Mononuclear cell (primary cell): ENCODE data around the gene PSMD6. TPM values are rescaled to one million over a fixed set of nuclear protein-coding genes. Genes with fewer than 3 reads are reported as not detected.

Source experiments
- H3K27me3 ChIP-seq: 2 replicates; pipeline ENCODE4 v1.6.0; 2011; ENCODE audit warnings: low read length, control low read depth; ENCODE audit not compliant: insufficient read depth
- H3K4me1 ChIP-seq: 2 replicates; pipeline ENCODE4 v1.5.1; 2011; ENCODE audit warnings: mild to moderate bottlenecking, low read length, control low read depth; ENCODE audit not compliant: insufficient read depth
- H3K4me3 ChIP-seq: 2 replicates; pipeline ENCODE4 v1.5.1; 2011; ENCODE audit warnings: mild to moderate bottlenecking, low read length, moderate library complexity
- H3K9me3 ChIP-seq: 2 replicates; pipeline ENCODE4 v1.5.1; 2011; ENCODE audit warnings: low read depth, mild to moderate bottlenecking, control low read depth, low read length
- total RNA-seq: library from RNA; depleted of rRNA; stranded (reverse); fragments of >200 nt; gene quantifications from one replicate; pipeline ENCODE4 v1.2.3, GENCODE V29; 2012

The PSMD6 gene
- 115 TPM for total RNA-seq

DNA sequence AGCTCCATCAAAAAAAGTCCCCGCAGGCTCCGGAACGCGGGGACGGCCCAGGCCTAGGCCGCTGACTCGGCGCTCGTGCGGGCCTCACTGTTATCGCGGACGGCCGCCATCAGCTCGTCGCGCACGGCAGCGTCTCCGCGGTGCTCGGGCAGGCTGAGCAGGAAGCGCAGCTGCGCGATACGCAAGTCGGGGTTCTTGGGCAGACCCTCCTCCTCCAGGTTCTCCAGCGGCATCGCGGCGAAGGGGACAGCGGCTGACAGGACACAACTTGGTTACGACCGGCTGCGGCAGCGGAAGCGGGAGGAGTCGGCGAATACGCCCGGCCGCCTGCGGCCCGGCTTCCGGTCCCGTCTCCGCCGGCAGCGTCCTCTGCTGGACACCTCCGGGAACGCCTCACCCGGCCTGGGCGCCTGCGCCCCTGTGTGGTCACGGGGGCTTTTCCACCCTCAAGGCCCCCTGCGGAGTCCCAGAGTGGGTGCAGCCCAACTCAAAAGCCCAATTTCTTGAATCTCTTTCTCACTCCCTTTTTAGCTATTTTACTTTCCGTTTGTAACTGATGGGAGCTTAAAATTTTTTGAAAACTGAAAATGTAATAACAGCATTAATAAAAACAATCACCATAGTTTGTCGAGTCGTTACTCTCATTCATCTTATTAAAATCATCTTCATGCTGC lies at the start of gene PSMD6:
TSS of gene PSMD6 (minus strand) at position 308 of the 674 bp plus-strand sequence. CDS start at position 233, 75 bp downstream.
- Histone ChIP-seq H3K4me1 (peaks cover 31% of the 10 kb centered on the region), H3K4me3 (peak within 1 kb of the TSS; percentile 93), H3K9me3 (no peaks in the 10 kb centered on the region), H3K27me3 (peaks cover 12% of the 10 kb centered on the region)

DNA sequence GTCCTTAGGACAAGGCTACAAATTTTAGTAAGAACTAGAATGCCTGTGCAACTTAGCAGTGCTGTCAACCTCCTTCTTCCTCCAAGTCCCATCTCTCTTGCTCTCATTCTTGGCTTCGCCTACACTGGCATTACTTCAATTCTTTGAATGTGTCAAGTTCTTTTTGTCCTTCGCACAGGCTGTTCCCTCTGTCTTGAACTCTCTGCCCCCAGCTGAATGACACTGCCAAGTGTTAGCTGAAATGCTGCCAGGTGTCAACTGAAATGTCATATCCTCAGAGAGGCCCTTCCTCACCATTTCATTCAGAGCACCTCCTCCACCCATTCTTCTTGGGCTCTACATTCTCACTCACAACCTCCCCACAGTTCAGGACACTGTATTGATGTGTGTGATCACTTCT lies 48.8 kb upstream of the PSMD6 start:
- Histone ChIP-seq H3K4me1 (no peaks in the 10 kb centered on the region), H3K4me3 (no peak overlapping the region), H3K9me3 (no peaks in the 10 kb centered on the region), H3K27me3 (peaks cover 14% of the 10 kb centered on the region)

DNA sequence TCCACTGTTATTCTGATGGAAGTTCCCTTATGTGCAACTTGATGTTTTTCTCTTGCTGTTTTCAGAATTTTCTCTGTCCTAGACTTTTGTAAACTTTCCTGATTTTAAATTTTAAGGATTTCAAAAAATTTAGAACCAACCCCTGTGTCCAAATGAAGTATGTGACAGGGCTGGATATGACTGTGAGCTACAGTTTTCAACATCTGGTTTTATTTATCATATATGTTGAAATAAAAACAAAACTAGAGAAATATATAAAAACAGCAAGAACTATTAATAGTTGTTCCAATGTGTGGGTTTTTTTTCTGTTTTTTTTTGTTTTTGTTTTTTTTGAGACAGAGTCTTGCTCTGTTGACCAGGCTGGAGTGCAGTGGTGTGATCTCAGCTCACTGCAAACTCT lies 47.4 kb upstream of the PSMD6 start:
- Histone ChIP-seq H3K4me3 (no peak overlapping the region), H3K4me1 (no peaks in the 10 kb centered on the region), H3K9me3 (no peaks in the 10 kb centered on the region), H3K27me3 (peaks cover 14% of the 10 kb centered on the region)

DNA sequence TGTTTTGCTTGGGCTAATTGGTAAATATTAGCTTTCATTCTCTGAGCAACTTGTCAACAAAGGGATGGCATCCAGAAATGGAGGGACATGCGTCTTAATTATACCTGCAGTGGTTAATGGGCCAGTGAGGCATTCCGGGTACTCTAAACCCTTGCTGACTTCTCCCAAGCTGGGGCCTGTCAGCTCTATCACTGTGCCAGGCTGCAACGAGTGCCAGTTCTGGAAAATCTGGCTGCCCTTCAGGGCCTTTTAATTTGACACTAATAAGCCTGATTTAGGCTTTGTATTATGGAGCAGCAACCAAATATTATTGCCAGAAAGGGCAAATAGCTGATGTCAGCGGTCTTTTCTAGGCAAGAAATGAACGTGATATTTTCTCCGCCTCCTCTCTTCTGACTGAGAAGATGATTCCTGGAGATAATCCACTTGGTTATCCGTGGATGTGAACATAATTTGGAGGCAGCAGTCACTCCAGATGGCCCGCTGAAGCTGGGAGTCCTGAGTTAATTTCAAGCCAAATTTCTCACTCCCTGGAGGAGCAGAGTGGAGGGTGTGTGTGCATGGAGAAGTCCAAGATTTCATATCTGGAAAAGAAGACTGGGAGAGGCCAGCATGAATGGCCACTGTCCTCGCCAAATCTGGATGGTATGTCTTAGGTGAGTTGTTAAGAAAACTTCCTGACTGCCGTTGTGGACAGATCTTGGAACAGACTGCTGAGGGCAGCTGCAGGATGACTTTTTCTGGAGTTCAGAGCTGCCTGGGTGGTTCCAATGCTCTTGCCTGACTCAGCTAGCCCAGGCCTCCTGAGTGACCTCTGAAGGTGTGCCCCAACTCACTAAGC lies 44.4 kb upstream of the PSMD6 start:
- no peak overlapping the region for H3K4me3 ChIP-seq
- H3K4me1 ChIP-seq: no peaks in the 10 kb centered on the region
- H3K9me3 ChIP-seq: no peaks in the 10 kb centered on the region
- peaks cover 16% of the 10 kb centered on the region for H3K27me3 ChIP-seq

DNA sequence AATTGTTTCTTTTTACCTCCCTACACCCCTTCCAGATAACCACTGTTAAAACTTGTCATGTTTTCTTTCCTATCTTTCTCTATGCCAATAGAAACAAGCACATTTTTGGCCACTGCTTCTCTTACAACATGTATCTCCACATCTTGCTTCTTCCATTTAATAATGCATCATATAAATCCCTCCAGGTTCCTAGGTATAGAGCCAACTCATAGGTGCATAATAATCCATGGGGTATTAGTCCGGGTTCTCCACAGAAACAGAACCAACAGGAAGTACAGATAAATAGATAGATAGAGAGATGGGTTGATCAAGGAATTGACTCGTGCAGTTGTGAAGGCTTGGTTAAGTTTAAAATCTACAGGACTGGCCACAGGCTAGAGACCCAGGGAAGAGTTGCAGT lies 41.5 kb upstream of the PSMD6 start:
- Histone ChIP-seq H3K4me3 (no peak overlapping the region), H3K9me3 (no peaks in the 10 kb centered on the region), H3K27me3 (peaks cover 5% of the 10 kb centered on the region), H3K4me1 (no peaks in the 10 kb centered on the region)

DNA sequence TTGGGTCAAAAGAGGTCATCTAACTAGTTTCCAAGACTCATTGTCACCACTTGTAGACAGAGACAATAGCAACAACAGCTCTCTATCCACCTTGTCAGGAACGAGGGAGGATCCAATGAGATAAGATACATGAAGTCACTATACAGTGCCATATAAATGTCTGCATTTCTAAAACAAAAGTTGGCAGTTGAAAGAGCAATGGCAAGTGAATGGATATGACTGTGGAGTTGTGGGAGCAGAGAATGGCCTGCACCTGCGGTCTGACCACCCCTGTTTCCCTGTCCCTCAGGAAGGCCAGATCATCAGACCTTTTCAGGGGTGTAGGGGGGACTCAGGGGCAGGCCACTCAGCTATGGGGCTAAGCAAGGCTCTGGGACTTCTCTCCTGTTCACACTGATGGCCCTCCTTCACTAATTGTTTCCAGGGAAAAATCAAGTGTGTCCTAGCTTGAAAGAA lies 40.7 kb upstream of the PSMD6 start:
- Histone ChIP-seq H3K27me3 (peaks cover 9% of the 10 kb centered on the region), H3K4me3 (no peak overlapping the region), H3K4me1 (no peaks in the 10 kb centered on the region), H3K9me3 (no peaks in the 10 kb centered on the region)

DNA sequence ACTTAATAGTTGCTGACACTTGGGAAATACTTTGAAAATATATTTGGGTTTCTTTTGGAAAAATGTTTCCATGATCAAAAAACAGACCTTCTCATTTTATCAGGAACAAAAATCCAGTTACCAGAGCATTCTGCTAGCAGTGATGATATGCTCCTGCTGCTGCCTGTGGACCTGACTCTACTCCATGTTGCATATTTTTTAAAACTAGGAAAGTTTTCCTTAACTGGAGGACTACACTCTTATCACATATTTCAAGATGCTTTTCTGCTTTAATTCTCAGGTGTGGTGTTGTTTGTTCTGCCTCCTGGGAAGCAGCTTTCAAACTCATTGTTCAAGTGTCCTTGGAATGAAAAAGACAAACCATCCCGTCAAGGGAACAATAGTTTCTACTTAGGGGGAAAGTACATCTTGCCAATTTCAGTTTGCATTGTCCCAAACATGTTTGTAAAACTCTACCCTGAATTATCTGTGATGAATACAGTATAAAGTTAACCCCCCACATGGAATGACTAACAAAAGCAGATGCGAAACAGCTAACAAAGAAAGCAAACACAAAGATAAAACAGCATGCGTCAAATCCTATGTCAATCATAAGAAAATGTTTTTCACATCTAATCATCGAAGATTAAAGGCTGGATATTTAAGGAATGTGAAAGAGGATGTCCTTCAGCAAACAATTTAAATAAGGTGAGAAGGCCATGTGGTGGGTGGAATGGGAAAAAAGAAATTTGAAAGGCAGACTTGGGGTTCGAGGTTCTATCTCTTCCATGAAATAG lies 40.1 kb upstream of the PSMD6 start:
- H3K27me3 ChIP-seq: peaks cover 10% of the 10 kb centered on the region
- H3K9me3 ChIP-seq: no peaks in the 10 kb centered on the region
- no peak overlapping the region for H3K4me3 ChIP-seq
- no peaks in the 10 kb centered on the region for H3K4me1 ChIP-seq

DNA sequence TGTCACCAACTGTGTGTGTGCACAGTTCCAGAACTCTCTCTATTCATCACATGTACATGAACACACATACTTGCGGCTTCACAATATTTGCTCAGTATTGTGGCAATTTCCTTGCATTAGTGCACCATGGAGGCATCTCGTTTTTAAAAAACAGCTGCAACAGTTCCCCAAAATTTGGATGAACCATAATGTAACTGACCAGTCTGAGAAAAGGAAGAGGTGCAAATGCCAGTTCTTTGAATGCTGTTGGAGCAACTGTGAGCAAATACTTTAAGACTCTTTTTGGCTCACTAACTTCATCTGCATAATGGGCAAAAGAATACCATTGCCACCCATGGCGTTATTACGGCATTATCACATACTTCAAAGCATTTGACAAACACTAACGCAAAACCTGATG lies 38.3 kb upstream of the PSMD6 start:
- Histone ChIP-seq H3K9me3 (no peaks in the 10 kb centered on the region), H3K4me1 (no peaks in the 10 kb centered on the region), H3K4me3 (no peak overlapping the region), H3K27me3 (peaks cover 10% of the 10 kb centered on the region)

DNA sequence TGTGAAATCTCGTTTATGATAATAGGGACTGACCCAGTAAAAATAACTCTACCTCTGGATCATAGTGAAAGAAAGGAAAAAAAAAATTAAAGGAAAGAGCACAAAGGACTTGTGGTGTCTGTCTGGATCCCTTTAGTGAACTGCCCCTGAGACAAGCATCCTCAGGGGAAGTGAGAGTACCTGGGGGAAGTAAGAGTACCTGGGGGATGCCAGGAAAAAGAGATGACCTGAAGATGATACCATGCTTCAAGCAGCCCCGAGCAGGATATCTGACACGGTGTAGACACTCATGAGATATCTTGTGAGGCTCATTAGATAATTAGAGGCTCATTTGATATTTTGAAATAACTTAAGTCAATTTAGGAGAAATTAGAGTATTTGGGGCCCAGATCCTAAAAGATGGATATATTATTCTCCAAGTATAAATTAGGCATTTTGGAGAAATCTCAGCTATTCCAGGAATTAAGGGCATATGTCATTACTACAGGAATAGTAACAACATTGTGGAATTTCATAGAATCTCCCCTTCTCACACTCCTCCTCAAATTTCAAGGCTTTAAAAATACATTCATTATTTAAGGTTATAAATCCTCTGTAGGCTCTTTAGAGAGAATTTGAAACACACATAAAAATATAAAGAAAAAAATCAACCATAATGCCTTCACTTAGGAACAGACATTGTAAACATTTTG lies 36.3 kb upstream of the PSMD6 start:
- Histone ChIP-seq H3K9me3 (no peaks in the 10 kb centered on the region), H3K4me3 (no peak overlapping the region), H3K27me3 (peaks cover 10% of the 10 kb centered on the region), H3K4me1 (no peaks in the 10 kb centered on the region)

DNA sequence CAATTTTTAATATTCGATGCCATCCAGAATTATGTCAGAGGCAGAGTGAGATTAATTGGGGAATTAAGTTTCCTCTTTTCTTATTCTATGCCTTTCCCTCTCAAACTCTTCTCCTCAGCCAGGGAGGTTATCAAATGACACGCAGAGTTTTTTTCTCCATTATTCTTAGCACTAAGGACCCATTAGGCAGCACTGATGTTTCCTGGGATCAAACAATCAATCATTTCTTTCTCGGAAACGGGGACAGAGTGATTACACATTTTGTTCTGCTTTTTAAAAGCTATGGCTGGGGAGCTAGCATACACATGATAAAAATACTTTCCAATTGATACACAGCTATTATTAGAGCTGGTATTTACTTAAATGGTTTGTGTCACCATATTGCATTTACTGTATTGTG lies 35.3 kb upstream of the PSMD6 start:
- Histone ChIP-seq H3K4me1 (no peaks in the 10 kb centered on the region), H3K9me3 (no peaks in the 10 kb centered on the region), H3K27me3 (peaks cover 10% of the 10 kb centered on the region), H3K4me3 (no peak overlapping the region)

DNA sequence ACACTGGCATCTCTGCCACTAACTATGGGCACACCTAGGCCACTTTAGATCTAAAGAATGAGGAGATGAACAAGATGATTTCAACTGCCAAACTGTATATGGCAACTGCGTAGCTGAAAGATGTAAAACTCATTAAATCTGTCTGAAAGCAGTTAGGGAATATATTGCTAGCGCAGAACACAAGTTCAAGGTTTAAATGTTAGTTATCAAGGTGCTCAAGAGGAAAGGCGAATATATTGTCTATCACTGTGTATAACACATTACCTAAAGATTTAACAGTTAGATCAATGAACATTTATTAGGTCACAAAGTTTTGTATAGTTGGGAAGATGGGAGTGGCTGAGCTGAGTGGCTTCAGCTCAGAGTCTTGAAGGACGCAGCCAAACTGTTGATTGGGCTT lies 33.9 kb upstream of the PSMD6 start:
- Histone ChIP-seq H3K9me3 (no peaks in the 10 kb centered on the region), H3K4me1 (no peaks in the 10 kb centered on the region), H3K4me3 (no peak overlapping the region), H3K27me3 (peaks cover 7% of the 10 kb centered on the region)

DNA sequence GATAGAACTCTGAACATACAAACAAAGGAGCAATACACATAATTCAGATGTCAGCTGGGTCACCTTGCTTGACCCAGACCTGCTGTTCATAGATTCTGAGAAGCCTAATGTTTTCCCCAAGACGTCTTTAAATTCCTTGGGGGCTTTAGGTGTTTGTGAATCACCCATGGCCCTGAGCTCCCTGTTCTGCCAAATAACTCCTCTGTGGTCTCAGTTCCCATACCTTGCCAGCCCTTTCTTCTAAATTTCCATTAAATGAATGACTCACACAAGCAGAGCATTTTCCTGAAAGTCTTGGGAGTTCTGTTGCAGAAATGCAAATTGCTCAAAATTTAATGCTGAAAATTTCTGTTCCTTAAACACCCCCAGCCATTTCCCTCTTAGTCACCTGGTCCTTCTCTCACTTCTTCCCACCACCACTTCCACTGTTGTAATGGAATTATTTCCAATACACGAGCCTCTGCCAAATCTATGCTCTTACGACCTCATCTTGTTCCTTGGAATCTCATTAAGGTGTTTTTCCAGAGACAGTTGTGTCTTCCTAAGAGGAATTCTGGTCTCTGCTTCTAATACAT lies 33.4 kb upstream of the PSMD6 start:
- no peaks in the 10 kb centered on the region for H3K9me3 ChIP-seq
- no peak overlapping the region for H3K4me3 ChIP-seq
- no peaks in the 10 kb centered on the region for H3K4me1 ChIP-seq
- H3K27me3 ChIP-seq: peaks cover 7% of the 10 kb centered on the region

DNA sequence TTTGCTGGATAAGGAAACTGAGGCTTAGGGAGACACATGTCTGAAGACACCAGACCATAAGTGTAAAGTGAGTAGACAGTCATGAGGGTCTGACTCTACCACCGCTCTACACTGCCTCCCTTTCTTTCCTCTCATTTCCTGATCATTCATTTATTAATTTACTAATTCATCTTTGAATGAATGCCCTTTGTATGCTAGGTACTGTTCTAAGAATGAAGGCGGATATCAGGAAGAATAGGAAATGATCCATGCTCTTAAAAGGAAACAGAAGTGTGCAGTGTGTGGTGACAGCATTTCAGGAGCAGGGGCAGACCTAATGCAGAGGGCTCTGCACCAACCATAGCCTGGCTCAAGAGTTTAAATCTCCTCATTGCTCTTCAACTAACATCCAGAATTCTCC lies 31.8 kb upstream of the PSMD6 start:
- Histone ChIP-seq H3K4me1 (no peaks in the 10 kb centered on the region), H3K9me3 (no peaks in the 10 kb centered on the region), H3K27me3 (peaks cover 7% of the 10 kb centered on the region), H3K4me3 (no peak overlapping the region)

DNA sequence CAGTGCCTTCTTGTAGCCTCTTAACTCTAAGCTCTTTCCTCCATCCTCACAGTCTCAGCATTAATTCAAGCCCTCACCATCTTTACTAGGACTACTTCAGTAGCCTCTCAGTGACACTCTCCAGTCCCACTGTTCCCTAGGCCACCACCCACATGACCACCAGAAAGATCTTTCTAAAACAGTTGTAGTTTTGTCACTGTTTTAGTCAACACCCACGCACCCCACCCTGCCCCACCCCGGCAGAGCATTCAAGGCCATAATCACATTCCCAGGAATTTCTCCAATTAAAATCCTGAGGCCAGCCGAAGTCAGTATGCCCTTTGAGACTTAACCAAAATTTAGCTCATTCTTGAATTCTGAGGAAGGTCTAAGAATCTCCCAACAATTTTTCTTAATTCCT lies 31.2 kb upstream of the PSMD6 start:
- no peaks in the 10 kb centered on the region for H3K9me3 ChIP-seq
- peaks cover 6% of the 10 kb centered on the region for H3K27me3 ChIP-seq
- no peak overlapping the region for H3K4me3 ChIP-seq
- H3K4me1 ChIP-seq: no peaks in the 10 kb centered on the region
